Umbilical cord (tissue), 2 donors: Measurements from ENCODE around the gene MED28. TPM values are rescaled to one million over a fixed set of nuclear protein-coding genes. Genes with fewer than 3 reads are reported as not detected.

Experiments
- DNase-seq: peaks from one replicate; pipeline ENCODE4 v3.0.0-alpha.2; 2015; ENCODE audit warnings: low spot score
- total RNA-seq: library from RNA; depleted of rRNA; stranded (reverse); fragments of >200 nt; gene quantifications from one replicate; pipeline ENCODE4 v1.2.3, GENCODE V29; 2014; ENCODE audit warnings: low replicate concordance; ENCODE audit not compliant: insufficient read depth

Gene MED28
- total RNA-seq, 1 donor from 2014 or later, result 12.3 TPM

DNA sequence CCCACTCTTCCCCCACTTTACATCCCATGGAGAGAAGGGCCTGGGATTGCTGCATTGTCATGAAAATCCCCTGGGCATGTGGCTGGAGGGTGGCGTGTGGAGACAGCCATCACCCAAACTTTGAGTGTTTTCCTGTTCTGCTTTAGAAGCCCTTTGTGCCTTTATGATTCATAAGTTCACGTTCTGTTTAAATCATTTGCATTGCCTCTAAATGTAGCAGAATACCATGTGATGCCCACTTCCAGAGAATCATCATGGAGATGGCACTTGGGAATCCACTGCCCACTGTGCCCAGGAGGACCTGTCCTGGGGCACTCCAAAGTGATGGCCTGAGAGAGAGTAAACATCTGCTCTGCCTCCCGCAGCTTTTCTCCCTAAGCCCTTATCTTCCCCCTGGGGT is 52.8 kb downstream of the MED28 start:
- DNase-seq, result no peak

DNA sequence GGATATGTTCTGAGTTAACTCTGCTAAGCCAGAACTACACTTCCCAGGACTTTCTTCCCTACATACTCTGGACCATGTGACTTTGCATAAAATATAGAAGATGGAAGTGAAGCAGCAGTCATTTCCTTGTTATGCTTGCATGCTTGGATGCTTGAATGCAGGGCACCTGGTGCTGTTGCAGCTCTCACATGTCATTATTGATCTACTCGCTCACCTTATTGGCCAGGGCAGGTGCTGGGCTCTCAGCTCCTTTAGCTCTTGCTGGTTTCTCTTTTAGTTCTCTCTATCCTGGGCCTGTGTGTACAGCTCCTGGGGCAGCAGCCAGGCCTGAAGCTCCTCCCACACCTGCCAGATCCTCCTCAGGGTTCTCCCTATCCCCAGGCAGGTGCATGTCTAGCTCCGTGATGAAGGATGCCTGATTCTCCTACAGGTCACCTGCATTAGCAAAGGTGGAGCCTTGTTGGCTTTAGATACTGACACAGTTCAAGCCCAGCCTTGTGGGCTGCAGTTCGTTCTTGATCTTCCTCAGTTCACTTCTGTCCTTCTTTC is 53.3 kb downstream of the MED28 start:
- no peak for DNase-seq

DNA sequence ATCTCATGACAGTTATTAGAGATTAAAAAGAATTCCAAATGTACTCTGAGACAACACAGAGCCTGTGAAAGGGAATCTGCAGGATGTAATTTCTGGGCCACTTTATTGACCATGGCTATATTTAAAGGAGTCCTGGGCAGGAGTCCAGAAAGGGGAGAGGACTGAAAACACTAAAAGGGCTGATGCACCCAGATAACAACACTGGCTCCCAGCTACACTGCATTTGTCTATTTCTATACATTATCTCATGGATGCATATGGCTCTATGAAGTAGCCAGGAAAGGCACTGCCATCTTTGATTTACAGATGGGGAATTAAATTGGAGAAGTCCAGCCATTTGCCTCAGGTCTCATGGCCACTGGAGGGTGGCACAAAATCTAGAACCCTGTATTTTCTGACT is 56.0 kb downstream of the MED28 start:
- peak; percentile 35 for DNase-seq

DNA sequence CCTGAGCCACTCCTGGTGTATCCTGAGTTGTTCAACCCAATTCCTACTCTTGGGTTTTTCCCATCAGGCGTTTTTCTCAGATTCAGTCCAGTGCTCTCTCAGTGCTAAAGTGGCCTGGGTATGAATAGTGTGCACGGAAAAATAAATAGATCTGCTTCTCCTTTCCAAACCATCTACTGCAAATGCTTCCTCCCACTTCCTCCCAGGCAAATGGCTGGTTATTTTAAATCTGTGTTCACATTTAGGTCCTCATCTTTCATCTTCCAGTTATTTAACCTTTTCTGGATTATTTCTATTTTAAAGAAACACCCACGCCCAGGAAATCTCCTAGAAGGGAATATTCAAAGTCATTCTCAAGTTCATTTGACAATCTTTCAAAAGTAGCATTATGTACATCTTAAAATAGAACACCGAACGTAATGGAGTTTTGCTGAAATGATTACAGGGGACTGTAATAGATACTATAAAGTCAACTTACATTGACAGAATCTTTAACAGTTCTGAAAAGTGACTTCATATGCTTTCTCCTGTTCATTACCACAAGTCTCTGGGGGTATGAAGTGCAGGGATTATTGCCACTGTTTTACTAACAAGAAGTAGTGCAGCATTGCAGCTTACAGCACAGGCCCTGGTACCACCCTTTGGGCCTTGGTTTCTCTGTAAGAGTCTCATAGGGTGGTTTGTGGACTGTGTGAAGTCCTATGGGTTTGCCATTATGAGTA is 66.3 kb downstream of the MED28 start:
- no peak for DNase-seq

DNA sequence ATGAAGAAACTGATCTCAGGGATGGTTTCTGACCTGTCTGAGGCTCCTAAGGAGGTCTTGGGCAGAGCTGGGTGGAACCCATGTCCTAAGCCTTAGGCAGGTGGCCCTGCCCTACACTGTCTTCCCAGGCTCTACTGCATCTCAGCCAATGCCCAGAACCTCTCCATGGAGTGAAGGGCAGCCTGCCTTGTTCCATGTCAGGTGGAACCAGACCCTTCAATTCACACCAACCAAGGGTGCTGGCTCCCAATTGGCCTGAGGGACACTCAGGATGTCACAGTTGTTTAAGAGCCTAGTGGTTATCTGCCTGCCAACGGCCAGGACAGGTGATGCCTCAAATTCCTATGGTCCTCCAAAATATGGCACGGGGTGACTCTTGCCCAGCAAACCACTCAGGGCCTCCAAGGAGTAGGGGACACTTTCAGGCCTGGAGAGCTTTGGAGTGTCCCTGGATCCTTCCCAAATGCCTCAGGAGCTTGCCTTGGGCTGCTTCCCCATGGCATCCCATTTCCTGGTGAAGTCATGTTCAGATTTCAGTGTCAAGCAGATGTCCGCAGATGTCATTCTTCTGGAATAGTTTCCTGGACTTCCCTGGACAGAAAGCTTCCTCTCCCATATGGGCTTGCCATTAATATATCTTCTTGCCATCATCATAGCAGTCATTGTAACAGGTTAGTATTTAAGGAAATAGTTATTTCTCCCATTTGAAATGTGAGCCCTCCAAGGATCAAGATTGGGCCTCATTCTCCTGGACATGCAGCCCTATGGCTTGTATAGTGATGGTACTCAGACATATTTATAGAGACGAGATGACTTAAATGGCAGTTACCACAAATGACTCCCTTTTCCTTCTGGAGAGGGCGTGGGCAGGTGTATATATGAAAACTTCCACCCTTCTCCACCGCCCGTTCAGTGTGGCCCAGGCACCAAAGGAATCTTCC is 67.1 kb downstream of the MED28 start:
- no peak for DNase-seq

DNA sequence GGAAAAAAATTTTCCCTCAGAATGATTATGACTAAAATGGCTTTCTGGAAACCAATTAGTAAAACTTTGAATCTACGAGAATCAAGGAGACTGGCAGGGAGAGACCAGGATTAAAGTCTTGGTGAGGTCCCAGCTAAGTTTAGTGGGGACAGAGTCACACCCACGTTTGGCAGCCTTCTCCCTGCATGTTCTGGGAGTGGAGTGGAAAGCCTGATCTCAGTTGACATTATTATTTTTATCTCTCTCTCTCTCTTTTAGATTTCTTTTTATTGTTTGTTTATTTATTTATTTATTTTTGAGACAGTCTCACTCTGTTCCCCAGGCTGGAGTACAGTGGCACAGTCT is 67.8 kb downstream of the MED28 start:
- no peak for DNase-seq

Other genes with a start within 250 kb of the MED28 start
- gene QDPR, start 102.6 kb upstream of the MED28 start, total RNA-seq, result 9.4 TPM
- gene CLRN2, start 99.5 kb upstream of the MED28 start, total RNA-seq, result not detected
- gene LAP3, start 37.4 kb upstream of the MED28 start, total RNA-seq, result 78.7 TPM
- 3.1 TPM for gene FAM184B, start 167.0 kb downstream of the MED28 start, total RNA-seq
- 50.8 TPM for gene DCAF16, start 196.1 kb downstream of the MED28 start, total RNA-seq
- 10.4 TPM for gene NCAPG, start 196.3 kb downstream of the MED28 start, total RNA-seq